RWPE2 (cell line): ENCODE measurements around the gene AUNIP.

Experiments
- ATAC-seq: fragments of 200-7000 bp; cut with Tn5 transposase; 3 replicates; pipeline ENCODE4 v1.9.1; 2021; ENCODE audit warnings: low read depth
- DNase-seq: peaks from one replicate; pipeline ENCODE4 v3.0.0-alpha.2; 2020; ENCODE audit warnings: low spot score
- H3K27ac ChIP-seq: fragments of 450-650 bp; 2 replicates; pipeline ENCODE4 v1.5.1; 2017; ENCODE audit warnings: mild to moderate bottlenecking; ENCODE audit not compliant: poor library complexity, severe bottlenecking
- H3K27me3 ChIP-seq: fragments of 250-450 bp; sonication (Bioruptor Pico); 2 replicates; pipeline ENCODE4 v1.5.1; 2021; ENCODE audit warnings: mild to moderate bottlenecking, moderate library complexity; ENCODE audit not compliant: insufficient read depth, poor library complexity, severe bottlenecking
- H3K36me3 ChIP-seq: fragments of 250-450 bp; sonication (Bioruptor Pico); 2 replicates; pipeline ENCODE4 v1.5.1; 2020; ENCODE audit warnings: low read depth, mild to moderate bottlenecking, moderate library complexity
- H3K4me1 ChIP-seq: fragments of 250-450 bp; sonication (Bioruptor Pico); 2 replicates; pipeline ENCODE4 v1.5.1; 2021; ENCODE audit warnings: mild to moderate bottlenecking, moderate library complexity; ENCODE audit not compliant: insufficient read depth, poor library complexity, severe bottlenecking
- H3K4me3 ChIP-seq: fragments of 250-450 bp; sonication (Bioruptor Pico); 2 replicates; pipeline ENCODE4 v1.5.1; 2021; ENCODE audit warnings: mild to moderate bottlenecking, moderate library complexity; ENCODE audit not compliant: severe bottlenecking
- H3K9me3 ChIP-seq: fragments of 250-450 bp; sonication (Bioruptor Pico); 2 replicates; pipeline ENCODE4 v1.5.1; 2021; ENCODE audit warnings: mild to moderate bottlenecking, moderate library complexity; ENCODE audit not compliant: severe bottlenecking
- CTCF ChIP-seq: fragments of 450-650 bp; IDR thresholded peaks from one replicate; pipeline ENCODE4 v1.5.1; 2017; ENCODE audit warnings: mild to moderate bottlenecking, moderate library complexity; ENCODE audit not compliant: poor library complexity, severe bottlenecking

The AUNIP gene

GRCh38 chr1:25808481-25809244, 50.6 kb downstream of the AUNIP start:
- ATAC-seq (no peak), DNase-seq (no peak)
- no peak for TF ChIP-seq CTCF
- H3K27ac ChIP-seq = no peak overlapping the region
- H3K27me3 ChIP-seq = no peaks in the 10 kb centered on the region
- no peak overlapping the region for H3K4me3 ChIP-seq
- no peaks in the 10 kb centered on the region for H3K9me3 ChIP-seq
- H3K4me1 ChIP-seq = no peaks in the 10 kb centered on the region
- H3K36me3 ChIP-seq = peaks cover 22% of the 10 kb centered on the region

GRCh38 chr1:25807480-25808390, 51.5 kb downstream of the AUNIP start:
- Histone ChIP-seq H3K4me3 (no peak overlapping the region), H3K27ac (no peak overlapping the region), H3K9me3 (no peaks in the 10 kb centered on the region), H3K4me1 (no peaks in the 10 kb centered on the region), H3K36me3 (peaks cover 21% of the 10 kb centered on the region), H3K27me3 (no peaks in the 10 kb centered on the region)
- no peak for TF ChIP-seq CTCF
- DNase-seq (no peak), ATAC-seq (no peak)

GRCh38 chr1:25806418-25806817, 52.8 kb downstream of the AUNIP start:
- DNase-seq (no peak), ATAC-seq (no peak)
- Histone ChIP-seq H3K4me3 (no peak overlapping the region), H3K27ac (no peak overlapping the region), H3K4me1 (no peaks in the 10 kb centered on the region), H3K36me3 (peaks cover 13% of the 10 kb centered on the region), H3K9me3 (peaks cover 2% of the 10 kb centered on the region), H3K27me3 (no peaks in the 10 kb centered on the region)
- no peak for TF ChIP-seq CTCF

GRCh38 chr1:25805863-25806225, 53.4 kb downstream of the AUNIP start:
- Histone ChIP-seq H3K27ac (no peak overlapping the region), H3K36me3 (peaks cover 13% of the 10 kb centered on the region), H3K9me3 (peaks cover 3% of the 10 kb centered on the region), H3K27me3 (no peaks in the 10 kb centered on the region), H3K4me1 (no peaks in the 10 kb centered on the region), H3K4me3 (no peak overlapping the region)
- no peak for TF ChIP-seq CTCF
- DNase-seq (no peak), ATAC-seq (no peak)
